Activated T-cell treated with anti-CD3 and anti-CD28 coated beads for 24 hours (primary cell): Measurements from ENCODE around the gene PPP1R9B.

Source experiments
- DNase-seq: peaks from one replicate; pipeline ENCODE4 v3.0.0-alpha.2; 2020; ENCODE audit warnings: low read depth

PPP1R9B gene

DNA sequence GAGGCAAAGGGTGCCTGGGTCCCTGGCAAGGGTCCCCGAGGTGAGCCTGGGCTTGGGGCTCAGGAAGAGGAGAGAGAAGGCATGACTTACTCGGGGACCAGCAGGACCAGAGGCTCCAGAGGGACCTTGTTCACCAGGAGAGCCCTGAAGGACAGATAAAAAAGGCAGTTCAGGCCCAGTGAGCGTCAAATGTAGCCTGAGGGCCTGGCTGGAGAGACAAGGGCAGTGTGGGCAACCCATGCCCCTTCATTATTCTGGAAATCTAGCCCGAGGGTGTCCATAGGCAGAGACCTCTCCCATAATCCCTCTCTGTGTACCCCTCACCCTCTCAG, 36.9 kb upstream of the PPP1R9B start:
- DNase-seq = no peak

DNA sequence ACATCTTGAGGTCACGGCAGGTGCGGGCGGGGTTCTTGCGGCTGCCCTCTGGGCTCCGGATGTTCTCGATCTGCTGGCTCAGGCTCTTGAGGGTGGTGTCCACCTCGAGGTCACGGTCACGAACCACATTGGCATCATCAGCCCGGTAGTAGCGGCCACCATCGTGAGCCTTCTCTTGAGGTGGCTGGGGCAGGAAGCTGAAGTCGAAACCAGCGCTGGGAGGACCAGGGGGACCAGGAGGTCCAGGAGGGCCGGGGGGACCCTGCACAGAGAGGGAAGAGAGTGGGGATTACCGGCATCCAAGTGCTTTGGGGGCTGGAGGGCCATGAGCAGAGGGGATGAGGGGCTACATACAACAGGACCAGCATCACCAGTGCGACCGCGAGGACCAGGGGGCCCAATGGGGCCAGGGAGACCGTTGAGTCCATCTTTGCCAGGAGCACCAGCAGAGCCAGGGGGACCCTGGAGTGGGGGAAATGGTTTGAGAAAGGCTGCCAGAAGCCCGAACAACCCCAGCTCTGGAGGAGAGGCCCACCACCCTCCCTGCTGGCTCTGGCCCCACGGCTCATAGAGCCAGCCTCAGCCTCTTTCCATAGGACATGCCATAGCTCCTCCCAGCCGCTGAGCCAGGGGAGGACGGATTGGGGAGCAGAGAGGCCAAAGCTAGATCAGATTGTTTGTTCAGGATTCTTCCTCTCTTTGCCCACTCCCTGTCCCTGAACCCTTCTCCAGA, 36.4 kb upstream of the PPP1R9B start:
- DNase-seq = no peak

DNA sequence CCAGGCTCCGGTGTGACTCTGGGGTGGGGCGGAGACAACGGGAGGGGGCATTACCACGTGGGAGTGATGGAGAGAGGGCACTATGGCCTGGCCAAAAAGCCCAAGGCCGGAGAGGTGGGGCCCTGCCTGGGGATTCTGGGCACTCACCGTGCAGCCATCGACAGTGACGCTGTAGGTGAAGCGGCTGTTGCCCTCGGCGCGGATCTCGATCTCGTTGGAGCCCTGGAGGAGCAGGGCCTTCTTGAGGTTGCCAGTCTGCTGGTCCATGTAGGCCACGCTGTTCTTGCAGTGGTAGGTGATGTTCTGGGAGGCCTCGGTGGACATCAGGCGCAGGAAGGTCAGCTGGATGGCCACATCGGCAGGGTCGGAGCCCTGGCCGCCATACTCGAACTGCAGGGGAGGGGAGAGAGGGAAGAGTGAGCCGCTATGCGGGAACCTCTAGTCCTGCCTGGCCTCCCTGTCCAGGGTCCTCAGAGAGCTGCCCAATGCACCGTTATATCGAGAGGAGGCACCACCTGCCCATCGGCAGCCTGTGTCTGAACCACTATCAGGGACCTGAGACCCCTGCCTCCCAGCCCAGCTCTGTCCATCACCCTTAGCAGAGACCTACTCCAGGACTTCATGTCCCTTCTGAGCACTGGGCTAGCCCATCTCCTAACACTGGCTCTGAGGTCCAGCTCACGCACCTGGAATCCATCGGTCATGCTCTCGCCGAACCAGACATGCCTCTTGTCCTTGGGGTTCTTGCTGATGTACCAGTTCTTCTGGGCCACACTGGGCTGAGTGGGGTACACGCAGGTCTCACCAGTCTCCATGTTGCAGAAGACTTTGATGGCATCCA, 35.4 kb upstream of the PPP1R9B start:
- no peak for DNase-seq

DNA sequence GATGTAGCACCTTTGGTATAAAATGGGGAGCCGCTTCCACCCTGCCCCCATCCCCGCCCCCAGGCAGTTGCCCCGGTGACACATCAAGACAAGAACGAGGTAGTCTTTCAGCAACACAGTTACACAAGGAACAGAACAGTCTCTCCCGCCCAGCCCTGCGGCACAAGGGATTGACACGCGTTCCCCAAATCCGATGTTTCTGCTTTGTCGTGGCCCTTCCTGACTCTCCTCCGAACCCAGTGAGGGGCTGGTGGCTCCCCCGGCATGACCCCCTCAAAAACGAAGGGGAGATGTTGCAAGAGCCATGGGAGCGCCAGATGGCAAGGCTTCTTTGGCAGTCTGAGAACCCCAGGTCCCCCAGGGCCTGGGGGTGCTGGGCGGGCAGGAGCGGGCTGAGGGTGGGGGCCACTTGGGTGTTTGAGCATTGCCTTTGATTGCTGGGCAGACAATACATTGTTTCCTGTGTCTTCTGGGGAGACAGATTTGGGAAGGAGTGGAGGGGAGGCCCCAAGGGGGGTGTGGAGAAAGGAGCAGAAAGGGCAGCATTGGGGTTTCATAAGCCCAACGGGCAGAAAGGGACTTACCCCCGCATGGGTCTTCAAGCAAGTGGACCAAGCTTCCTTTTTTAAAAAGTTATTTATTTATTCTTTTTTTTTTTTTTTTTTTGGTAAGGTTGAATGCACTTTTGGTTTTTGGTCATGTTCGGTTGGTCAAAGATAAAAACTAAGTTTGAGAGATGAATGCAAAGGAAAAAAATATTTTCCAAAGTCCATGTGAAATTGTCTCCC, 34.3 kb upstream of the PPP1R9B start:
- DNase-seq = no peak

DNA sequence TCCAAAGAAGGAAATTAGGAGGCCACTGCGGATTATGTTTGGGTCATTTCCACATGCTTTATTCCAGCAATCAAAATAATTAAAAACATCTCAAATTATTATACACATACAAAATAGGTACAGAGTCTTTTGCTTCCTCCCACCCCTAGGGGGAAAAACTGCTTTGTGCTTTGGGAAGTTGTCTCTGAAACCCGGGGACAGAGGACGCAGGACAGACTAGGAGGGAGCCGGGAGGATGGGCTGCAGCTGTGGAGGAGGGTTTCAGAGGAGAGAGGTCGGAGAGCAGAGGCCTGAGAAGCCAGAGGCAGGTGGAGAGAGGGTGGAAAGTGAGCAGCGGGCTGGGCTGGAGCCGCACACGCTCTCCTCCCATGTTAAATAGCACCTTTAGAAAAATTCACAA, 33.6 kb upstream of the PPP1R9B start:
- DNase-seq = no peak

DNA sequence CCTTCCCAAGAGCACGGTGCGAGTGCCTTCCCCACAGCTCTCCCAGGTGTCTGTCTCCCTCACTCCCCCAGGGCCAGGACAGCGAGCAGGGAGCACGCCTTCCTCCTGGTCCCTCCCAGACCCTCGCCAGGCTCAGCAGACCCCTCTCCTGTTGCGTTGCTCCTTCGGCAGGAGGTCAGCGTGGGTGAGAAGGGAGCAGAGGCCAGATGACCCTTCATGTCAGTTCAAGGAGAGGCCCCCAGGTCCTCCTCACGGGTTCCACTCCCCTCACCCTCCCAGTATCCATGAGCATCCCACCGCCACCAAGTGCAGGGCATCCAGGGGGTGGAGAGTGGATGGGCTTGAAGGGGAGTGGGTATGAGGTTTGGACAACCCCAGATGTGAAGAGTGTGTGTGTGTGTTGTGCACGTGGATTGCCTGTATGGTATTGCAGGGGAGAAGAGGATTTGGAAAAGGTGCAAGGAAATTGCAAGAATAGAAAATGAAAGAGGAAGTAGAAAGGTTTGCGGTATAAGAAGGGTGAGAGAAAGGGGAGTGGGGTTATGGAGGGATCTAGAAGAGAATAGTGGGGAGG, 33.0 kb upstream of the PPP1R9B start:
- no peak for DNase-seq

DNA sequence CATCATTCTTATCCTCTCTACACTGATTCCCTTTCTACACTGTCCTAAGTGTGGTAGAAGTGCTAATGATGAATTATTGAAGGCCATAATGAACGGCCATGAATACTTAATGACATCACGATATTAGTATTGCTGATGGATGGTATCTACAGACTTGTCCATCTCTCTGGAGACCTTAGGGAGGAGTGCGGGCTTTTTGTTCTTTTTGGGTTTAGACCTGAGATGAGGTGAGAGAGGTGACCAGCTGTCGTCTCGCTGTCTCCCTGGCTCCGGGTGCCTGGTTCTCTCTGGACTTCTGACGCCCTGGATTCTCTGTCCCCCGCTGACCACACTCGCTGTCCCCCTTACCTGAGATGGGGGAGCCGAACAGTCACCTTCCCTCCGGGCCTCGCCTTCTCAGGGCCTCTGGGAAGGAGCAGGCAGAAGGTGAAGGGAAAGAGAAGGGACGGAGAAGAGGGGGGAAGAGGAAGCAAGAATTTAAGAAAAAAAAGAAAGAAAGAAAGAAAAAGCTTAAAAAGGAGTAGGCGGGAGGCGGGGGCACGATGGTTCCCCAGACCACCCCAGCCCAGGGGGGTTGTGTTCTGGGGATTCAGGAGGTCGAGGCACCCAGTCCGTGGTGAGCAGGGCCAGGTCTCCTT, 32.4 kb upstream of the PPP1R9B start:
- no peak for DNase-seq

DNA sequence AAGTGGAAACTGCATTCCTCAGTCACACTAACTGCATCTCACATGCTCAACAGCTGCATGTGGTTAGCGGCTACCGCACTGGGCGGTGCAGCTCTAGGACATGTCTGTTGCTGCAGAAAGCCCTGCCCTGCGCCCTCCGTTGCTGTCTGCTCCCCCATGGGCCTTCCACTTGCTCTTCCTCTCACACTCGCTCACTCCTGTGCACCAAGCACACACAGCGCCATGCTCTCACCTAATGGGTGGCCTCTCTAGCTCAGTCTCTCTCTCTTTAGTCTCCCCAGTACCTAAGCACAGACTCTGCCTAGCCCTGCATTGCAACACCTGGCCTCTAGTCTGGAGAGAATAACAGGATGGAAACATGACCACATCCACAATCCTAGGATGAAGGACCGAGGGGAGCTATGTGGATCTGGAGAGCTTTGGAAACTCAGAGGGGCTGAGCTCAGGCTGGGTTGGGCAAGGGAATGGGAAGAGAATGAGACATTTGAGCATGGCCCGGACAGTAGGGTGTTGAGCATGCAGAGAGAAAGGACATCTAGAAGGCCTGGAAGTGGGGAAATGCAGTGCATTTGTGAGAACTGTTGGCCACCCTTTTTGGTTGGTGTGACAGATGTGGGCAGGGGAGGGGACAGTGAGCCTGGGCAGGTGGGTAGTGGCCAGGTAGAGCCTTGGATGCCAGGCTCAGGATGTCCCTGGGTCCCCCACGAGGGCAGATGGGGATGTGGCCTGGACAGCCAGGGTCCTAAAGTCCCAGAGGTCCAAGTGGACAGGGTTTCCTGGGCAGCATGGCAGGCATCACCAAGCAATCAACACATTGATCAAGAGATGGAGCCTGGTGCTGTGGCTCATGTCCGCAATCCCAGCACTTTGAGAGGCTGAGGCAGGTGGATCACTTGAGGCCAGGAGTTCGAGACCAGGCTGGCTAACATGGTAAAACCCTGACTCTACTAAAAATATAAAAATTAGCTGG, 31.4 kb upstream of the PPP1R9B start:
- no peak for DNase-seq

DNA sequence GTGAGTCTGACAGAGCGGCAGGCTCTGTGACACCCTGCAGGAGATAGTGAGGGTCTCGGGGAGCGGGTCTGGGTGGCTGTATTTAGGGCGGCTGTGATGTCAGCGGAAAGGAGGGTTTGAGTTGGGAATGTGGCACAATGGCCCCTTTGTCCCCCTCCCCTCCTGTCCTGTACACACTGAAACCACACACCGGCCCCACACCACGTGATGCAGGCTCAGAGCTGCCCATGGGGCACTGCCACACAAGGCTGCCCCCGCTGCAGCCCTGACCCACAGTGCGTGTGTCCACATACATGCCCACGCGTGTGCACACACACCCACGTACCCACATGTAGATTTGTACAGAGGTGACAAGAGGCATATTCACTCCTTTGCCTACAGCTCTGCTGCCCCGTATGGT, 30.7 kb upstream of the PPP1R9B start:
- DNase-seq = no peak

DNA sequence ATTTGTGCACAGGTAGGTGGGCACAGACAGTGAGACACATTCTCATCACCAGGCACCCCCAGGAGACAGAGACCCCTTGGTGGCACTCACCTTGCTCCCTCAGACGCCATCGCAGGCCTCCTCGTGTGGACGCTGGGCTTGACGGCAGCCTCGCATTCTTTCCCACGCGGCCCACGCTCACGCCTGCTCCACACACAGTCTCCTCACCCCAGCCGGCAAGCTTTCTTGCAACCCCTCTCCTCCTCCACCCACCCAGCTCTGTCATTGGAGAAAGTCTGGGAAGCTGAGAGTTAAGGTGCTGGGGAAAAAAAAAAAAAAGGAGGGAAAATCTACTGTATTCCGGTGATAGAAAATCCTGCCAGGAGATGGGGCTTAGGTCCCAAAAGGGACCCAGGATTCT, 30.1 kb upstream of the PPP1R9B start:
- DNase-seq = no peak

DNA sequence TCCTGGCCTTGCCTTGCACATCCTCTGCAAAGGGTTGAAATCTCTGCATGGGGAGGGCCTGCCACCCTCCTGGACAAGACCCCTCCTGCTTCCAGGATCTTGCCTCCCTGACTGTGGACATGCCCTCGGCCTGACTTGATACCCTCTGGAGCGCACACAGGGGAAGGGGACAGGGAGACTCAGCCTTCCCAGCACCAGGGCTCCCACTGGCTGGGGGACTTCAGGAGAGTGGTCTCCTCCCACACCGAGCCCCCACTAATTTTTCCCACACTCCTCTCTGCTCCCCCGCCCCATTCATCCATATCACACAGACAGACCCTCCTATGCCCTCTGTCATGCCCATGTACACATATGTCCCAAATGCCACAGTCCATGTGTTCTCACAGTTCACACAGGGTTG, 29.6 kb upstream of the PPP1R9B start:
- DNase-seq = no peak

DNA sequence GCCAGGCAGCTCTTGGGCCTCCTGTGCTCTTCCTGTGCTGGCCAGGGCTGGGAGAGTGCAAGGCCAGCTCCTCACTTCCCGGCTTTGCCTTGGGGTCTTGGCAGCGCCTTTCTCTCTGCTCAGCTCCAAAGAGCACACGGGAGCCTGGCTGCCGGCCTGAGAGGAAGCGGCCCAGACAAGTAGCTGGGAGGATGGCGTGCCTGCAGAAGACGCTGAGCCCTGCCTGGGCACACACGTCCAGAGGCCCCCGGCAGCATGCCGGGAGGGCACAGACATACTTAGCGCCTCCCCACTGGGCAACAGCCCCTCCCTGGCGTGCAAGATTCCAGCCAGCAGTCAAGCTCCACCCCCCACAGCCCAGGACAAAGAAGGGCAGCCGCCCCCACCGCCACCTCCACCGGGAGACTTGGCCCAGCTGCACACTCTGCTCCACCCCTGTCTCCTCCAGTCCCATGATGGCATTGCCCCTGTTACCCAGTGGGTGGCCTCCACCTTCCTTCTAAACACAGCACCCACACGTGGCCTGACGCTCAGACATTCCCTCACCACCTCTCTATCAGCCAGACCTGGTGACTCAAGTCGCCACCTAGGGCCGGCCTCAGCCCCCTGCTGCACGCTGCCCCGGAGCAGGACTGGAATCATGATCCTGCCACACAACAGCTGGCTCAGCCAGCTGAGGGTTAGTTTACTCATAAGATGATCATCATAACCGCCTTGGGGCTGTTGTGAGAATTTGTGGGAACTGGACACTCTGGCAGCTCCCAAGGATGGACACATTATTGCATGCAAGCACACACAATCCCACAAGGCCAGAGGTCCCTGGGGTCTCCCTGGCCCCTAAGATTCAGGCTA, 27.7 kb upstream of the PPP1R9B start:
- peak; percentile 32 for DNase-seq

DNA sequence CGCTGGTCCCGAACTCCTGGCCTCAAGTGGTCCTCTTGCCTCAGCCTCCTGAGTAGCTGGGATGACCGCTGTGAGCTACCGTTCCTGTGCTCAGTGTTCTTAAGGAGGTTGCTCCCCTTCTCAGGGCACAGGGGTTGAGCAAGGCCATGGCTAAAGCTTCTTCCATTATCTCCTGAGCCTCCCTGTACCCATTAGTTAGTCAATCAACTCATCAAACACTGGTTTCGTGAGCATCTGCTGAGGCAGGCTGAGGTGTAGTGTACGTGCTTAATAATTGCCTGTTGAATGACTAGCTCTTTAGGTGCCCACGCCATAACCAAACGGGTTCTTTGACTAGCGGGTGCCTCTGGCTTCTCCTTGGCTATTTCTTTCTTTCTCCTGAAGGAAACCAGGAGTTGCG, 27.0 kb upstream of the PPP1R9B start:
- DNase-seq = no peak

DNA sequence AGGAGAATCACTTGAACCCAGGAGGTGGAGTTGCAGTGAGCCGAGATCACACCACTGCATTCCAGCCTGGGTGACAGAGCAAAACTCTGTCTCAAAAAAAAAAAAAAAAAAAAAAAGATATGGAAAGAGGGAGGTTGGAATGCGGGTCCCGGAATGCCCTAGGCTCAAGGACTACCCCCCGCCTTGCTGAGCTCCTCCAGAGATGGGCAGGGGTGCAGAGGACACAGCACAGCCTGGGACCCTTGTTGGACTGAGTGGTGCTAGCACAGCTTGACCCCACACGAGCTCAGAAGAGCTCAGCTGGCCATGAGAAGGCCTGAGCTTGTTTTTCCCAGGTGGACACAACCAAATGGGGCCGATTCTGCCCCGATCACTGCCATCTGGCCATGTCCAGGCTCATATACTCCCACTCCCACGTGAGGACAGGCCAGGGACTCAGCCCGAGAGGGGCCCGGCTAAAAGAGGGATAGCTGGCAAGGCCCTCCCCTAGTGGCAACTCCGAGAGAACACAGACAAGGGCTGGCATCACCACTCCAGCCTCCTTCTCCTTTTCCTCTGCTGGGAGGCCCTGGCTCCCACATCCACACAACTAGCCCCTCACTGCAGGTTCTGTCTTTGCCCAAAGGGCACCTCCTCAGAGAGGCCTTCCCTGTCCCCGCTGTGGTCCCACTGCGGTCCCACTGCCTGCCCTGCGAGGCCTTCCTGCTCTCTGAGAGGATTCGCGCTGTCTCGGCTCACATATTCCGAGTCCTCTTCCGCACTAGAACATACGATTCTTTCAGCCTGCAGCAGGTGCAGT, 26.3 kb upstream of the PPP1R9B start:
- no peak for DNase-seq

DNA sequence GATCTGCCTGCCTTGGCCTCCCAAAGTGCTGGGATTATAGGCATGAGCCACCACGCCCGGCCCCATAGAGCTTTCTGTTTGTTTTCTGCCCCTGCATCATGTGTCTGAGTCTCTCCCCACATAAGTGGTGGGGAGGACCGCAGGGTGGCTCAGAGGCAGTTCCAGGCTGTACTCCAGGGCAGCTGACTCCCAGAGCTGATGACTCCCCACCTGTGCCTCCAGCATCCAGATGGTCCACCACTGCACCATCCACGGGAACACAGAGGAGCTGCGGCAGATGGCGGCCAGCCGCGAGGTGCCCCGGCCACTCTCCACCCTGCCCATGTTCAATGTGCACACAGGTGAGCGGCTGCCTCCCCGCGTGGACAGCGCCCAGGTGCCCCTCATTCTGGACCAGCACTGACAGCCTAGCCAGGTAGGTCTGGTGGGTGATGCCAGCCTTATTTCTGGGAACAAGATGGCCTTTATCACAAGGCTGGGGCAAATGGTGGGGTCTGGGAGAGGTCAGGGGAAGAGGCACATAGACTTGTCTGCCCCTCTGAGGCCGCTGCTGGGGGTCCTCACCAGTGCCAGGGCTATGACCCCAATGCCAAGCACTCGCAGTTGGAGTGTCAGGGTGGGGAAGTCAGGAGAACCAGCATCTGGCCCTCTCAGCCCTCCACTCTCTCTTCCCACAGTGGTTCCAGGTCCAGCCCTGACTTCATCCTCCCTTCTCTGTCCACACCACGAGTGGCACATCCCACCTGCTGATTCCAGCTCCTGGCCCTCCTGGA, 24.7 kb upstream of the PPP1R9B start:
- no peak for DNase-seq

DNA sequence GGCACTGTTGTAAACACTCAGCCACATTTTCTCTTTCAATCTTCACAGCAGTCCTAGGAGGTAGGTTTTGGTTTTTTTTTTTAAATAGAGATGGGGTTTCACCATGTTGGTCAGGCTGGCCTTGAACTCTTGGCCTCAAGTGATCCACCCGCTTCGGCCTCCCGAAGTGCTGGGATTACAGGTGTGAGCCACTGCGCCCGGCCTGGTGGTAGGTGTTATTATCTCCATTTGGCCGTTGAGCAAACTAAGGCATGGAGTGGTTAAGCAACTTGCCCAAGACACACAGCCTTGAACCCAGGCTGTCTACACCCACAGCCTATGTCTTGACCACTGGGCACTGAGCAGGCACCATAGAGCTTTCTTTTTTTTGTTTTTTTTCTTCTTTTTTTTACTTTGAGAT, 24.0 kb upstream of the PPP1R9B start:
- no peak for DNase-seq

DNA sequence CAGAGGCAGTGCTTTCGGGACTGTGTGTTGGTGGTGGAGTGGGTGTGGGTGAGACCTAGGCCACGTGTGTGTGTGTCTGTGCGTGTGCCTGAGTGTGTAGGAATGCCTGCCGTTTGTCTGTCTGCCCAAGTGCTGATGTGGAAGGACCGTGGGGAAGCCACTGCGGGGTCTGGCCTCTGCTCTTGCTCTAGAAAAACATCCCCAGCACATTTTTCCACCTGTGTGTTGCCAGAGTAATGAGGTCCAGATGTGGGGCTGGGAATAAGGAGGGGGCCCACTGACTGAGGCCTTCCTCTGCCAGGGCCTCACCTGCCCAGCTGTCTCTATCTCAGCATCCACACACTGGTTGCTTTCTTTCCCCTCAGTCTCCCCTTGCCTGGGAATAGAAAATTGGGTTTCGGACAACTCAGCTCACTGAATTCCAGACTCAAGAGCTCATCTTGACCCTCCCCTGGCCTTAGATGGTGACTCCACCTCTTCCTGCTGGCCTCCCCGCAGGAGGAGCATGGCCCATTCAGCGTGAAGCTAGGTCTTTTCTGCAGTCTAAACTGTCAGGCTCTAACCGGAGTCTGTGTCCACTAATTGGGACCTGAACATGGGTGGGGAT, 23.0 kb upstream of the PPP1R9B start:
- no peak for DNase-seq

DNA sequence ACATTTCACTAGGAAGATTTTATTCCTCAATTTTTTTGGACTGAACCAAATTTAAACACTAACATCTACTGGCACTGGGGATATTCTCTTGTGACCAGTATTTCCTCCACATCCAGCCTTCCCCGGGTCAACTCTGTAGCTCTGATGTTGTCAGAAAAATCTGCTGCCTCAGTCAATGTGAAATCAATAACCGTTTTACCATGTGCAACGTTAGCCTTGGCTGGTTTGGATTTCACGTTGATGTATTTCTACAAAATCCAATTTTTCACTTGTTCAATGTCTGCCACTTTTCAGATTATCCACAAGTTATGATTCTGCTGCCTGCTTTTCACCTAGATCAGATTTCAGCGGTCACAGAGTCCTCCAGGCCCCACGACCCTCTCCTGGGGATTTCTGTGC, 22.5 kb upstream of the PPP1R9B start:
- DNase-seq = no peak
